ENCODE results near the gene EIF4EBP3. TPM values are rescaled to one million over a fixed set of nuclear protein-coding genes. Genes with fewer than 3 reads are reported as not detected.

Gene EIF4EBP3
- polyA plus RNA-seq, 1 of the 3 experiments (the other 2 are of a cell fraction) = 1.1 TPM

DNA sequence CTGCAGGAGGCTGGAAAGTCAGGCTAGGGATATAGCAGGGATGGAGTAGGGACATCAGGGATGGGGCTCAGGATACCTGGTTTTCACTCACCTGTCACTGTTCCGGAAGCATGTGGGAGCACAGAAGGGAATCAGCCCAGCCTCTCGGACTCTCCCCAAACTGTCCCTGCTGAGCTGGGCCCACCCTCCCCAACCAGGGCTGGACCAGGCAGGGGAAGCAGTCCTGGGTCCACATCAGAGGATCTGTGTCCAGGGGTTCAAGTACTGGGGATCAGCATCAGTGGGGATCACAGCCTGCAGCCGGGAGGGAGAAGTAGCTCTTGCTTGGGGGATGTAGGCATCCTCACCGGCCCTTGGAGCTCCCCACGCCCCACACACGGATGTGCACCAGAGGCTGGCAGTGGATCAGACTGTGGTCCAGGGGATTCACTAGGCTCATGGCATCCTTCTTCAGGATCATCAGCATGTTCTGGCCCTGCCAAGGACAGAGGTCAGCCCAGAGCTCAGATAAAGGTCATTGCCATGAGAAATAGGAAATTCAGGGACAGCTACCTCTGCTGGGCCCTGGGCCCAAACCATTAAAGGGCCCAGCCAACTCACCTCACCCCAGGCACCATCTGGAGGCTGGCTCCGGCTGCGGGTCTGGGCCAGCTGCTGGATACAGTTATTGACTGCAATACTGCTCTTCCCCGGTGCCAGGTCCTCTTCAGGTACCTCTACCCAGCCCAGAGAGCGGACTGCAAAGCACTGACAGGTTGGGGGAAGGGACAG, 14.5 kb downstream of the EIF4EBP3 start:
- Histone ChIP-seq H3K36me3 (replicated peaks in 1 of 2; ENCODE audit: control insufficient read depth in 1 of 2, insufficient read depth in 2 of 2, low read length in 1 of 2) (peaks cover 5 to 22% of the 10 kb centered on the region in 2 experiments), H3K9me3 (no peaks in the 10 kb centered on the region), H3K4me3 (ENCODE audit: low read depth in 2 of 2, low read length in 1 of 2) (no peak overlapping the region), H4K20me1 (ENCODE audit: insufficient read depth) (no peaks in the 10 kb centered on the region), H3K79me2 (ENCODE audit: insufficient read depth) (peaks cover 28% of the 10 kb centered on the region), H3F3A (replicated peaks; ENCODE audit: insufficient read depth) (no peaks in the 10 kb centered on the region), H2AFZ (ENCODE audit: low read depth) (no peak overlapping the region), H3K9me2 (no peaks in the 10 kb centered on the region), H3K4me2 (no peak overlapping the region; the same call in 1 of the 2 replicates), H3K27ac (ENCODE audit: low read depth in 2 of 2, low read length in 1 of 2) (no peak overlapping the region; a peak in 1 of 4 replicates), H3K4me1 (ENCODE audit: control insufficient read depth in 1 of 2, insufficient read depth in 2 of 2, low read depth in 1 of 2, low read length in 1 of 2) (peaks cover 3 to 28% of the 10 kb centered on the region in 2 experiments; a peak in 1 of 4 replicates), H3K9ac (no peak overlapping the region), H3K27me3 (ENCODE audit: insufficient read depth) (no peaks in the 10 kb centered on the region)
- CTCF ChIA-PET = interaction anchor here (1.1 kb wide), 1 partner anchor 14 kb away, joined by 3 read pairs; the partner anchor contains the start of gene EIF4EBP3
- WGBS (ENCODE audit: low lambda C conversion rate) = 100% methylated on average over 9 of the region's 10 CpGs
- POLR2A ChIA-PET = no interaction called here
- no peak for DNase-seq
- no peak for TF ChIP-seq YY1 (IDR thresholded peaks at IDR 0.05; ENCODE audit: low read depth)
- no peak for TF ChIP-seq RXRA (IDR thresholded peaks at IDR 0.05; ENCODE audit: borderline replicate concordance, low read depth)
- TF ChIP-seq, protein P1, sequence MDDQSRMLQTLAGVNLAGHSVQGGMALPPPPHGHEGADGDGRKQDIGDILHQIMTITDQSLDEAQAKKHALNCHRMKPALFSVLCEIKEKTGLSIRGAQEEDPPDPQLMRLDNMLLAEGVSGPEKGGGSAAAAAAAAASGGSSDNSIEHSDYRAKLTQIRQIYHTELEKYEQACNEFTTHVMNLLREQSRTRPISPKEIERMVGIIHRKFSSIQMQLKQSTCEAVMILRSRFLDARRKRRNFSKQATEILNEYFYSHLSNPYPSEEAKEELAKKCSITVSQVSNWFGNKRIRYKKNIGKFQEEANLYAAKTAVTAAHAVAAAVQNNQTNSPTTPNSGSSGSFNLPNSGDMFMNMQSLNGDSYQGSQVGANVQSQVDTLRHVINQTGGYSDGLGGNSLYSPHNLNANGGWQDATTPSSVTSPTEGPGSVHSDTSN (IDR thresholded peaks at IDR 0.05) = no peak
- TF ChIP-seq NRF1 (IDR thresholded peaks at IDR 0.05; ENCODE audit: low read depth, low read length) = no peak
- TF ChIP-seq JUND (IDR thresholded peaks at IDR 0.05) = no peak
- no peak for TF ChIP-seq RCOR1 (IDR thresholded peaks at IDR 0.05; ENCODE audit: low read length)
- TF ChIP-seq TCF12 (IDR thresholded peaks at IDR 0.05) = no peak
- TF ChIP-seq FOSL2 (IDR thresholded peaks at IDR 0.05; ENCODE audit: borderline replicate concordance, low read depth) = no peak
- no peak for TF ChIP-seq SIN3A (IDR thresholded peaks at IDR 0.05; ENCODE audit: borderline replicate concordance, low read depth, low read length)
- TF ChIP-seq RFX5 (IDR thresholded peaks at IDR 0.05; ENCODE audit: low read length) = no peak
- no peak for TF ChIP-seq CTCF (IDR thresholded peaks at IDR 0.05)
- TF ChIP-seq NFIC (IDR thresholded peaks at IDR 0.05; ENCODE audit: borderline replicate concordance) = no peak
- TF ChIP-seq ELF1 (IDR thresholded peaks at IDR 0.05) = no peak
- TF ChIP-seq, protein P2, sequence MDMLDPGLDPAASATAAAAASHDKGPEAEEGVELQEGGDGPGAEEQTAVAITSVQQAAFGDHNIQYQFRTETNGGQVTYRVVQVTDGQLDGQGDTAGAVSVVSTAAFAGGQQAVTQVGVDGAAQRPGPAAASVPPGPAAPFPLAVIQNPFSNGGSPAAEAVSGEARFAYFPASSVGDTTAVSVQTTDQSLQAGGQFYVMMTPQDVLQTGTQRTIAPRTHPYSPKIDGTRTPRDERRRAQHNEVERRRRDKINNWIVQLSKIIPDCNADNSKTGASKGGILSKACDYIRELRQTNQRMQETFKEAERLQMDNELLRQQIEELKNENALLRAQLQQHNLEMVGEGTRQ (IDR thresholded peaks at IDR 0.05; ENCODE audit: borderline replicate concordance, low read depth, low read length) = no peak
- TF ChIP-seq REST (IDR thresholded peaks at IDR 0.05; ENCODE audit: low read depth, low read length) = no peak
